H1 (cell line): ENCODE results near the gene AKAP4.

Experiments
- CHD2 ChIP-seq: IDR thresholded peaks from 2 replicates; pipeline ENCODE4 v1.6.1; 2012; ENCODE audit warnings: low read length, improper control_type of control experiment
- CTCF ChIP-seq, 3 experiments: IDR thresholded peaks; 1 replicate in 2 of 3; 2 replicates in 1 of 3; pipeline versions ENCODE4 v1.5.1 to v1.6.1; 2011; ENCODE audit warnings: low read length in 3 of 3, mild to moderate bottlenecking in 3 of 3, inconsistent platforms in 2 of 3, low read depth in 1 of 3, moderate library complexity in 1 of 3; ENCODE audit not compliant: insufficient read depth in 1 of 3; ENCODE audit errors: control extremely low read depth in 1 of 3
- EZH2 ChIP-seq: fragments of 200-600 bp; sonication (generic); IDR thresholded peaks from 2 replicates; pipeline ENCODE4 v1.7.1; 2012; ENCODE audit warnings: low read depth, mild to moderate bottlenecking, moderate library complexity, low read length, inconsistent platforms; ENCODE audit not compliant: severe bottlenecking
- JUN ChIP-seq: IDR thresholded peaks from 2 replicates; pipeline ENCODE4 v1.6.1; 2011; ENCODE audit warnings: low read depth, mild to moderate bottlenecking, improper control_type of control experiment, low read length
- NRF1 ChIP-seq: IDR thresholded peaks from 2 replicates; pipeline ENCODE4 v1.6.1; 2011; ENCODE audit warnings: mild to moderate bottlenecking, low read depth, low read length, improper control_type of control experiment
- USF2 ChIP-seq: IDR thresholded peaks from 2 replicates; pipeline ENCODE4 v1.6.1; 2011; ENCODE audit warnings: low read length, improper control_type of control experiment

- TF ChIP-seq JUN (no peak), NRF1 (no peak), CTCF (IDR thresholded peaks at IDR 0.05; ENCODE audit: control extremely low read depth in 1 of 3, insufficient read depth in 1 of 3, low read depth in 1 of 3, low read length in 3 of 3) (no peak), USF2 (no peak), CHD2 (no peak), EZH2 (no peak)
Measured at GRCh38 chrX:50183891-50184290, 16.9 kb downstream of the AKAP4 start.
